Iris pigment epithelial cell (primary cell): ENCODE measurements around the gene NISCH.

ENCODE experiments used
- DNase-seq: peaks from one replicate; pipeline ENCODE4 v3.0.0-alpha.2; 2011; ENCODE audit warnings: low read depth

Gene NISCH

GRCh38 chr3:52447512-52448355, 7.7 kb upstream of the NISCH start:
- no peak for DNase-seq

GRCh38 chr3:52450489-52451236, 4.7 kb upstream of the NISCH start:
- no peak for DNase-seq

- no peak for DNase-seq
Observed at GRCh38 chr3:52451237-52452083, 3.9 kb upstream of the NISCH start.

GRCh38 chr3:52452126-52452525, 3.3 kb upstream of the NISCH start:
- DNase-seq, result no peak

GRCh38 chr3:52452570-52453221, 2.7 kb upstream of the NISCH start:
- DNase-seq, result no peak

- no peak for DNase-seq
Observed at GRCh38 chr3:52453496-52454249, 1.7 kb upstream of the NISCH start, which contains the start of gene TNNC1. Gene TNNC1 (minus strand): TSS chr3:52454041. CDS start chr3:52454015, 26 bp downstream.

GRCh38 chr3:52454250-52454937, 1.0 kb upstream of the NISCH start:
- no peak for DNase-seq

GRCh38 chr3:52454938-52455282, 494 bp upstream of the NISCH start:
- DNase-seq, result no peak

GRCh38 chr3:52456169-52456799, 880 bp downstream of the NISCH start:
- peak; percentile 18 for DNase-seq

- DNase-seq, result no peak
Observed at GRCh38 chr3:52456800-52457183, 1.4 kb downstream of the NISCH start.

GRCh38 chr3:52458031-52458760, 2.8 kb downstream of the NISCH start:
- DNase-seq, result no peak

GRCh38 chr3:52458770-52459545, 3.6 kb downstream of the NISCH start:
- DNase-seq, result no peak

- DNase-seq, result no peak
Observed at GRCh38 chr3:52461874-52462273, 6.5 kb downstream of the NISCH start.

- DNase-seq, result no peak
Observed at GRCh38 chr3:52463416-52463815, 8.0 kb downstream of the NISCH start.

- peak; percentile 78 for DNase-seq
Observed at GRCh38 chr3:52468336-52468735, 12.9 kb downstream of the NISCH start.

GRCh38 chr3:52469001-52469400, 13.6 kb downstream of the NISCH start:
- no peak for DNase-seq

GRCh38 chr3:52470920-52471319, 15.5 kb downstream of the NISCH start:
- DNase-seq, result no peak

- no peak for DNase-seq
Observed at GRCh38 chr3:52471371-52472238, 16.2 kb downstream of the NISCH start.
